ENCODE measurements around the gene PTPRN2.
"Not testable (repeated sequence)": the region's sequence is repeated elsewhere in the genome, so short reads cannot be mapped to it uniquely, and the experiment has no call there.

PTPRN2 gene

DNA sequence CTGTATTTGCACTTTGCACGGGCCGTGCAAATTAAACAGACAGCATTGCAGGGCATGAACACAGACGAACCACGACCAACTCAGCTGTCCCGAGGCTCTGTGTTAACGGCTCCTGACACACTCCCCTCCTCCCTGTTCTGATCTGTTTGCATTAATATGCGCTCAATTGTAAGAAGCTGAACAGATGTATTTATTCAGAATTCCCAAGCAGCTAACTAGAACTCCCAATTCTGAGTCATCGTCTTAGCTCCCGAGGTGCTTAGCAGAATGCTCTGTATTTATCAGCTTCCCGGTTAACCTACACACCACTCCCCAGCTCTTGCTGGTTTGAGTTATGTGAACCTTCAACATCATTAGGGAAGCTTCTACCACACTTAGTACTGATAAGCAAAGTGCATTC is 286.4 kb downstream of the PTPRN2 start:
- Histone ChIP-seq H3K9me3 (ENCODE audit: control insufficient read depth in 5 of 5, low read length in 5 of 5) (peaks cover 0 to 5% (median 2%) of the 10 kb centered on the region in 5 donors), H3K9ac (ENCODE audit: low read length in 5 of 5) (no peak overlapping the region), H3K4me1 (ENCODE audit: control insufficient read depth in 5 of 5, insufficient read depth in 5 of 5, low read length in 5 of 5) (no peaks in the 10 kb centered on the region), H3K4me3 (ENCODE audit: low read depth in 1 of 5, low read length in 5 of 5) (no peak overlapping the region), H3K27ac (ENCODE audit: low read depth, low read length) (no peak overlapping the region), H3K36me3 (ENCODE audit: control insufficient read depth in 5 of 5, insufficient read depth in 5 of 5, low read length in 5 of 5) (no peaks in the 10 kb centered on the region), H3K27me3 (ENCODE audit: control insufficient read depth in 5 of 5, insufficient read depth in 4 of 5, low read length in 5 of 5) (peaks cover 0 to 2% (median 0%) of the 10 kb centered on the region in 5 donors)

DNA sequence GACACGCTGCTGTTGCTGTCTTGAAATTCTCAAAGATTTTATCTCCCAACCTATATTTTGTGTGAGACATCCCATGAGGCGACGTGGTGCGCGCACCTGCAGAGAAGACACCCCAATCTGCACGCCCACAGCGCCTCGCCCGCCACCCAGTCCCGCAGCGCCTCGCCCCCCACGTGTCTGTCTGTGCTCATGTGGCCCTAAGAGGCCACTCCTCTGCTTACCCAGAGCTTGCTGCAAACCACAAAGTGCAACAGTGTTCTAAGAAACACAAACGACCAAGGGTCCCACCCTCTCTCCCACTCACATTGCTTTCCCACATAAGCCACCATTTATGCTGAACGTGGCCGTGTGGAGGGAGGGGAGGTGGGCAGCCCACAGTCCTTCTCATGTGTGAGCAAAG is 287.2 kb downstream of the PTPRN2 start:
- Histone ChIP-seq H3K27ac (ENCODE audit: low read depth, low read length) (no peak overlapping the region), H3K4me3 (ENCODE audit: low read depth in 1 of 5, low read length in 5 of 5) (no peak overlapping the region), H3K9ac (ENCODE audit: low read length in 5 of 5) (no peak overlapping the region), H3K36me3 (ENCODE audit: control insufficient read depth in 5 of 5, insufficient read depth in 5 of 5, low read length in 5 of 5) (no peaks in the 10 kb centered on the region), H3K27me3 (ENCODE audit: control insufficient read depth in 5 of 5, insufficient read depth in 4 of 5, low read length in 5 of 5) (peaks cover 0 to 3% (median 0%) of the 10 kb centered on the region in 5 donors), H3K4me1 (ENCODE audit: control insufficient read depth in 5 of 5, insufficient read depth in 5 of 5, low read length in 5 of 5) (no peaks in the 10 kb centered on the region), H3K9me3 (ENCODE audit: control insufficient read depth in 5 of 5, low read length in 5 of 5) (peaks cover 0 to 4% (median 0%) of the 10 kb centered on the region in 5 donors)

GRCh38 chr7:158299607-158300006 is 288.0 kb downstream of the PTPRN2 start:
- Histone ChIP-seq H3K9ac (ENCODE audit: low read length in 5 of 5) (no peak overlapping the region), H3K27ac (ENCODE audit: low read depth, low read length) (no peak overlapping the region), H3K4me3 (ENCODE audit: low read depth in 1 of 5, low read length in 5 of 5) (no peak overlapping the region), H3K9me3 (ENCODE audit: control insufficient read depth in 5 of 5, low read length in 5 of 5) (peaks cover 0 to 4% (median under 1%) of the 10 kb centered on the region in 5 donors), H3K4me1 (ENCODE audit: control insufficient read depth in 5 of 5, insufficient read depth in 5 of 5, low read length in 5 of 5) (no peaks in the 10 kb centered on the region), H3K27me3 (ENCODE audit: control insufficient read depth in 5 of 5, insufficient read depth in 4 of 5, low read length in 5 of 5) (peaks cover 0 to 3% (median 0%) of the 10 kb centered on the region in 5 donors), H3K36me3 (ENCODE audit: control insufficient read depth in 5 of 5, insufficient read depth in 5 of 5, low read length in 5 of 5) (no peaks in the 10 kb centered on the region)

- H3K27me3 ChIP-seq (ENCODE audit: control insufficient read depth in 5 of 5, insufficient read depth in 4 of 5, low read length in 5 of 5): peaks cover 0 to 3% (median 0%) of the 10 kb centered on the region in 5 donors
- H3K27ac ChIP-seq (ENCODE audit: low read depth, low read length): no peak overlapping the region
- no peak overlapping the region for H3K9ac ChIP-seq (ENCODE audit: low read length in 5 of 5)
- H3K9me3 ChIP-seq (ENCODE audit: control insufficient read depth in 5 of 5, low read length in 5 of 5): peaks cover 0 to 4% (median 3%) of the 10 kb centered on the region in 5 donors
- H3K4me3 ChIP-seq (ENCODE audit: low read depth in 1 of 5, low read length in 5 of 5): no peak overlapping the region
- H3K36me3 ChIP-seq (ENCODE audit: control insufficient read depth in 5 of 5, insufficient read depth in 5 of 5, low read length in 5 of 5): no peaks in the 10 kb centered on the region
- H3K4me1 ChIP-seq (ENCODE audit: control insufficient read depth in 5 of 5, insufficient read depth in 5 of 5, low read length in 5 of 5): peaks cover 0 to 1% (median 0%) of the 10 kb centered on the region in 5 donors
Measured at GRCh38 chr7:158296798-158297104, 290.9 kb downstream of the PTPRN2 start.

DNA sequence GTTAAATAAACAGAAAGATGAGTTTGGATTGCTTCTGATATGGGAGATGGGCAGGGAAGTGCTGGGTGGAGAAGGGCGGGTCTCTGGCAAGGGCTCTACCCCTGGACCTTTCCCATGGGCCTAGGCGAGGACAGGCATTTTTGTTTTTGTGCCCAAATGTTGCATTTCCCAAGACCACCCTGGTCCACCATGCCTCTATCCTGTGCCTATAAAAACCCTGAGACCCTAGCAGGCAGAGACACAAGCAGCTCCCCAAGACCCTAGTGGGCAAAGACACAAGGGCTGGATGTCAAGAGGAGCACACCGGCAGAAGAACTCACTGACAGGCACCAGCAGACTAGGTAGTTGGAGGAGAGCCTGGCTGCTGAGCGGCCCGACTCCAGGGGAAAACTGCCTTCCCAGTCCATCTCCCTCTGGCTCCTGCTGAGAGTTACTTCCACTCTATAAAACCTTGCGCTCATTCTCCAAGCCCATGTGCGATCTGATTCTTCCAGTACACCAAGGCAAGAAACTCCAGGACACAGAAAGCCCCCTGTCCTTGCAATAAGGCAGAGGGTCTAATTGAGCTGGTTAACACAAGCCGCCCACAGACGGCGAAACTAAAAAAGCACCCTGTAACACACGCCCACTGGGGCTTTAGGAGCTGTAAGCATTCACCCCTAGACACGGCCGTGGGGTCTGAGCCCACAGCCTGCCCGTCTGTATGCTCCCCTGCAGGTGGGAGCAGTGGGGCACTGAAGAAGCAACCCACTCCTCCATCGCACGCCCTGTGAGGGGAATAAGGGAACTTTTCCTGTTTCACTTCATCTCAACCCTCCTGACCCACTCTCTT is 291.4 kb downstream of the PTPRN2 start:
- Histone ChIP-seq H3K9ac (ENCODE audit: low read length in 5 of 5) (no peak overlapping the region), H3K27ac (ENCODE audit: low read depth, low read length) (no peak overlapping the region), H3K9me3 (ENCODE audit: control insufficient read depth in 5 of 5, low read length in 5 of 5) (peaks cover 0 to 4% (median 3%) of the 10 kb centered on the region in 5 donors), H3K4me1 (ENCODE audit: control insufficient read depth in 5 of 5, insufficient read depth in 5 of 5, low read length in 5 of 5) (peaks cover 0 to 1% (median 0%) of the 10 kb centered on the region in 5 donors), H3K4me3 (ENCODE audit: low read depth in 1 of 5, low read length in 5 of 5) (no peak overlapping the region), H3K27me3 (ENCODE audit: control insufficient read depth in 5 of 5, insufficient read depth in 4 of 5, low read length in 5 of 5) (peaks cover 0 to 3% (median 0%) of the 10 kb centered on the region in 5 donors), H3K36me3 (ENCODE audit: control insufficient read depth in 5 of 5, insufficient read depth in 5 of 5, low read length in 5 of 5) (no peaks in the 10 kb centered on the region)

- H3K36me3 ChIP-seq (ENCODE audit: control insufficient read depth in 5 of 5, insufficient read depth in 5 of 5, low read length in 5 of 5); H3K9ac ChIP-seq (ENCODE audit: low read length in 5 of 5); H3K27me3 ChIP-seq (ENCODE audit: control insufficient read depth in 5 of 5, insufficient read depth in 4 of 5, low read length in 5 of 5); H3K4me3 ChIP-seq (ENCODE audit: low read depth in 1 of 5, low read length in 5 of 5); H3K27ac ChIP-seq (ENCODE audit: low read depth, low read length); H3K4me1 ChIP-seq (ENCODE audit: control insufficient read depth in 5 of 5, insufficient read depth in 5 of 5, low read length in 5 of 5): not testable (repeated sequence)
- peaks cover 0 to 15% (median 10%) of the 10 kb centered on the region in 5 donors for H3K9me3 ChIP-seq (ENCODE audit: control insufficient read depth in 5 of 5, low read length in 5 of 5)
Measured at GRCh38 chr7:158294468-158295215, 293.0 kb downstream of the PTPRN2 start.

GRCh38 chr7:158292948-158293347 is 294.7 kb downstream of the PTPRN2 start:
- Histone ChIP-seq H3K4me1 (ENCODE audit: control insufficient read depth in 5 of 5, insufficient read depth in 5 of 5, low read length in 5 of 5) (peaks cover 0 to 1% (median 0%) of the 10 kb centered on the region in 5 donors), H3K9ac (ENCODE audit: low read length in 5 of 5) (no peak overlapping the region), H3K36me3 (ENCODE audit: control insufficient read depth in 5 of 5, insufficient read depth in 5 of 5, low read length in 5 of 5) (no peaks in the 10 kb centered on the region), H3K27me3 (ENCODE audit: control insufficient read depth in 5 of 5, insufficient read depth in 4 of 5, low read length in 5 of 5) (peaks cover 0 to 3% (median 0%) of the 10 kb centered on the region in 5 donors), H3K27ac (ENCODE audit: low read depth, low read length) (no peak overlapping the region), H3K9me3 (ENCODE audit: control insufficient read depth in 5 of 5, low read length in 5 of 5) (peaks cover 6 to 28% (median 16%) of the 10 kb centered on the region in 5 donors), H3K4me3 (ENCODE audit: low read depth in 1 of 5, low read length in 5 of 5) (no peak overlapping the region)

GRCh38 chr7:158291998-158292397 is 295.6 kb downstream of the PTPRN2 start:
- Histone ChIP-seq H3K4me1 (ENCODE audit: control insufficient read depth in 5 of 5, insufficient read depth in 5 of 5, low read length in 5 of 5) (peaks cover 0 to 1% (median 0%) of the 10 kb centered on the region in 5 donors), H3K9me3 (ENCODE audit: control insufficient read depth in 5 of 5, low read length in 5 of 5) (peaks cover 10 to 28% (median 20%) of the 10 kb centered on the region in 5 donors), H3K27ac (ENCODE audit: low read depth, low read length) (no peak overlapping the region), H3K9ac (ENCODE audit: low read length in 5 of 5) (no peak overlapping the region), H3K36me3 (ENCODE audit: control insufficient read depth in 5 of 5, insufficient read depth in 5 of 5, low read length in 5 of 5) (no peaks in the 10 kb centered on the region), H3K4me3 (ENCODE audit: low read depth in 1 of 5, low read length in 5 of 5) (no peak overlapping the region), H3K27me3 (ENCODE audit: control insufficient read depth in 5 of 5, insufficient read depth in 4 of 5, low read length in 5 of 5) (peaks cover 0 to 3% (median 0%) of the 10 kb centered on the region in 5 donors)

- no peaks in the 10 kb centered on the region for H3K36me3 ChIP-seq (ENCODE audit: control insufficient read depth in 5 of 5, insufficient read depth in 5 of 5, low read length in 5 of 5)
- H3K27ac ChIP-seq (ENCODE audit: low read depth, low read length): no peak overlapping the region
- H3K27me3 ChIP-seq (ENCODE audit: control insufficient read depth in 5 of 5, insufficient read depth in 4 of 5, low read length in 5 of 5): no peaks in the 10 kb centered on the region
Measured at GRCh38 chr7:158289761-158290523, 297.7 kb downstream of the PTPRN2 start.

More at GRCh38 chr7:158289761-158290523, 297.7 kb downstream of the PTPRN2 start:
- no peak overlapping the region for H3K4me3 ChIP-seq (ENCODE audit: low read depth in 1 of 5, low read length in 5 of 5)
- H3K9ac ChIP-seq (ENCODE audit: low read length in 5 of 5): no peak overlapping the region
- H3K4me1 ChIP-seq (ENCODE audit: control insufficient read depth in 5 of 5, insufficient read depth in 5 of 5, low read length in 5 of 5): peaks cover 0 to 1% (median 0%) of the 10 kb centered on the region in 5 donors
- H3K9me3 ChIP-seq (ENCODE audit: control insufficient read depth in 5 of 5, low read length in 5 of 5): peaks cover 21 to 47% (median 29%) of the 10 kb centered on the region in 5 donors
